SK-N-SH treated with all-trans-retinoic acid at 6 μM for 48 hours (cell line): ENCODE measurements around the gene BCDIN3D.

Source experiments
- CREB5 ChIP-seq: fragments of 250-450 bp; sonication (Bioruptor Pico); IDR thresholded peaks from 2 replicates; pipeline ENCODE4 v1.5.1; 2020; ENCODE audit warnings: low read depth, mild to moderate bottlenecking, moderate library complexity
- CSDC2 ChIP-seq: fragments of 250-450 bp; sonication (Bioruptor Pico); IDR thresholded peaks from 2 replicates; pipeline ENCODE4 v1.5.0; 2020; ENCODE audit warnings: mild to moderate bottlenecking, moderate library complexity
- ESRRG ChIP-seq: fragments of 250-450 bp; sonication (Bioruptor Pico); IDR thresholded peaks from 2 replicates; pipeline ENCODE4 v1.6.1; 2021; ENCODE audit warnings: mild to moderate bottlenecking
- PATZ1 ChIP-seq: fragments of 250-450 bp; sonication (Bioruptor Pico); IDR thresholded peaks from 2 replicates; pipeline ENCODE4 v1.8.0; 2020; ENCODE audit warnings: mild to moderate bottlenecking, moderate library complexity, borderline replicate concordance
- POU6F1 ChIP-seq: fragments of 250-450 bp; sonication (Bioruptor Pico); IDR thresholded peaks from 2 replicates; pipeline ENCODE4 v1.8.0; 2021; ENCODE audit warnings: low read depth, mild to moderate bottlenecking, moderate library complexity, borderline replicate concordance
- SNAI2 ChIP-seq: fragments of 250-450 bp; sonication (Bioruptor Pico); IDR thresholded peaks from 2 replicates; pipeline ENCODE4 v1.5.0; 2020; ENCODE audit warnings: mild to moderate bottlenecking, moderate library complexity
- TOX ChIP-seq: fragments of 250-450 bp; sonication (Bioruptor Pico); IDR thresholded peaks from 2 replicates; pipeline ENCODE4 v1.8.0; 2021; ENCODE audit warnings: mild to moderate bottlenecking, moderate library complexity, borderline replicate concordance
- TSHZ2 ChIP-seq: fragments of 250-450 bp; sonication (Bioruptor Pico); IDR thresholded peaks from 2 replicates; pipeline ENCODE4 v1.5.0; 2020; ENCODE audit warnings: mild to moderate bottlenecking, moderate library complexity
- ZFP3 ChIP-seq: fragments of 250-450 bp; sonication (Bioruptor Pico); IDR thresholded peaks from 2 replicates; pipeline ENCODE4 v1.5.0; 2020; ENCODE audit warnings: mild to moderate bottlenecking, moderate library complexity
- ZFP30 ChIP-seq: fragments of 450-650 bp; formaldehyde crosslinking; IDR thresholded peaks from 2 replicates; pipeline ENCODE4 v1.5.0; 2022; ENCODE audit warnings: mild to moderate bottlenecking, moderate library complexity
- ZNF565 ChIP-seq: fragments of 450-650 bp; formaldehyde crosslinking; conservative IDR thresholded peaks from 2 replicates; pipeline ENCODE4 v1.5.0; 2020; ENCODE audit warnings: low read depth, mild to moderate bottlenecking, moderate library complexity
- ZNF70 ChIP-seq: fragments of 450-650 bp; formaldehyde crosslinking; IDR thresholded peaks from 2 replicates; pipeline ENCODE4 v1.5.0; 2020; ENCODE audit warnings: mild to moderate bottlenecking, moderate library complexity
- ZNF8 ChIP-seq: fragments of 450-650 bp; formaldehyde crosslinking; IDR thresholded peaks from 2 replicates; pipeline ENCODE4 v1.5.0; 2020; ENCODE audit warnings: mild to moderate bottlenecking, moderate library complexity

GRCh38 chr12:49885663-49886461, 43.0 kb upstream of the BCDIN3D start:
- TF ChIP-seq POU6F1 (CRISPR knock-in tag) (no peak), ESRRG (CRISPR knock-in tag) (no peak), PATZ1 (CRISPR knock-in tag) (no peak), TSHZ2 (CRISPR knock-in tag) (no peak), ZNF70 (no peak), ZNF565 (no peak), SNAI2 (CRISPR knock-in tag) (no peak), CSDC2 (CRISPR knock-in tag) (no peak), CREB5 (CRISPR knock-in tag) (no peak), ZFP30 (CRISPR knock-in tag) (no peak), TOX (CRISPR knock-in tag) (no peak), ZFP3 (CRISPR knock-in tag) (no peak), ZNF8 (CRISPR knock-in tag) (no peak)
